Panc1 (cell line): ENCODE measurements around the gene NOP56.

Experiments used
- SIN3A ChIP-seq: IDR thresholded peaks from 2 replicates; pipeline ENCODE4 v1.6.1; 2012; ENCODE audit warnings: low read depth, mild to moderate bottlenecking, low read length, moderate library complexity, borderline replicate concordance; ENCODE audit not compliant: insufficient read depth
- TF ChIP-seq, protein P1 (sequence below): fragments of 450-650 bp; IDR thresholded peaks from 2 replicates; pipeline ENCODE4 v1.5.1; 2017; ENCODE audit warnings: mild to moderate bottlenecking

DNA sequence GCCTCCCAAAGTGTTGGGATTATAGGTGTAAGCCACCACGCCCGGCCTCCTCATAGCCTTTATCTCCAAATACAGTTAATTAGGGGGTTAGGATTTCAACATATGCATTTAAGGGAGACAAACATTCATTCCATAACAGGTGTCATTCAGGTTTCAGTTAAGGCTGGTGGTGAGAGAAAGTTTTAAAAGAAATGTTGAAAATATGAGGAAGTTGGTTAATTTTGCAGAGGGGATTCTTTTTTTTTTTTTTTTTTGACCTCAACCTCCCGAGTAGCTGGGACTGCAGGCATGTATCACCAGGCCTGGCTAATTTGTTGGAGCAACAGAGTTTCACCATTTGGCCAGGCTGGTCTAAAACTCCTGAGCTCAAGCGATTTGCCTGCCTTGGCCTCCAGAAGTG is 27.6 kb downstream of the NOP56 start:
- TF ChIP-seq, protein P1, sequence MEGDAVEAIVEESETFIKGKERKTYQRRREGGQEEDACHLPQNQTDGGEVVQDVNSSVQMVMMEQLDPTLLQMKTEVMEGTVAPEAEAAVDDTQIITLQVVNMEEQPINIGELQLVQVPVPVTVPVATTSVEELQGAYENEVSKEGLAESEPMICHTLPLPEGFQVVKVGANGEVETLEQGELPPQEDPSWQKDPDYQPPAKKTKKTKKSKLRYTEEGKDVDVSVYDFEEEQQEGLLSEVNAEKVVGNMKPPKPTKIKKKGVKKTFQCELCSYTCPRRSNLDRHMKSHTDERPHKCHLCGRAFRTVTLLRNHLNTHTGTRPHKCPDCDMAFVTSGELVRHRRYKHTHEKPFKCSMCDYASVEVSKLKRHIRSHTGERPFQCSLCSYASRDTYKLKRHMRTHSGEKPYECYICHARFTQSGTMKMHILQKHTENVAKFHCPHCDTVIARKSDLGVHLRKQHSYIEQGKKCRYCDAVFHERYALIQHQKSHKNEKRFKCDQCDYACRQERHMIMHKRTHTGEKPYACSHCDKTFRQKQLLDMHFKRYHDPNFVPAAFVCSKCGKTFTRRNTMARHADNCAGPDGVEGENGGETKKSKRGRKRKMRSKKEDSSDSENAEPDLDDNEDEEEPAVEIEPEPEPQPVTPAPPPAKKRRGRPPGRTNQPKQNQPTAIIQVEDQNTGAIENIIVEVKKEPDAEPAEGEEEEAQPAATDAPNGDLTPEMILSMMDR = no peak
- no peak for TF ChIP-seq SIN3A
